Breast epithelium (tissue), 4 donors: ENCODE data around the gene MIGA2. TPM values are rescaled to one million over a fixed set of nuclear protein-coding genes. Genes with fewer than 3 reads are reported as not detected.

ENCODE experiments used
- DNase-seq, 2 donors: peaks; one replicate each; pipeline ENCODE4 v3.0.0-alpha.2; 2019; ENCODE audit warnings: low spot score in 2 of 2
- H3K27ac ChIP-seq, 2 donors: fragments of 200-600 bp; sonication (generic) in 1 of 2; one replicate each; pipeline ENCODE4 v1.5.1; 2016 to 2019; ENCODE audit warnings: mild to moderate bottlenecking in 1 of 2
- H3K27me3 ChIP-seq, 2 donors: fragments of 200-600 bp; sonication (generic) in 1 of 2; one replicate each; pipeline versions ENCODE4 v1.5.1 to v1.6.0; 2017 to 2019; ENCODE audit warnings: control low read depth in 1 of 2, mild to moderate bottlenecking in 1 of 2
- H3K36me3 ChIP-seq: fragments of 200-600 bp; one replicate; pipeline ENCODE4 v1.5.1; 2019
- H3K4me1 ChIP-seq, 2 donors: fragments of 200-600 bp; sonication (generic); one replicate each; pipeline ENCODE4 v1.5.1; 2016 to 2019; ENCODE audit warnings: control low read depth in 1 of 2
- H3K4me3 ChIP-seq, 3 donors: fragments of 200-600 bp; sonication (generic); 1 replicate in 2 of 3; 2 replicates in 1 of 3; pipeline ENCODE4 v1.5.1; 2016 to 2019; ENCODE audit warnings: mild to moderate bottlenecking in 3 of 3, moderate library complexity in 2 of 3
- H3K9me3 ChIP-seq, 2 donors: fragments of 200-600 bp; sonication (generic) in 1 of 2; one replicate each; pipeline ENCODE4 v1.5.1; 2016 to 2019; ENCODE audit warnings: control low read depth in 1 of 2
- POLR2A ChIP-seq: fragments of 450-650 bp; IDR thresholded peaks from one replicate; pipeline ENCODE4 v1.6.1; 2016; ENCODE audit warnings: antibody characterized with exemption, mild to moderate bottlenecking, moderate library complexity
- POLR2AphosphoS5 ChIP-seq, 3 donors: sonication (generic); formaldehyde crosslinking; IDR thresholded peaks; one replicate each; pipeline ENCODE4 v1.6.1; 2017; ENCODE audit warnings: antibody characterized with exemption in 3 of 3
- intact Hi-C: fragments of 100-400 bp; cut with DNase I; formaldehyde crosslinking; loops from one replicate; pipeline ENCODE4 v1.15.1; 2023; ENCODE audit warnings: low total_unique reads
- total RNA-seq, 3 donors: library from RNA; depleted of rRNA; stranded (reverse); fragments of >200 nt; gene quantifications; one replicate each; pipeline ENCODE4 v1.1.0, GENCODE V29; 2016
- TF ChIP-seq, protein P1 (sequence below), 3 donors: fragments of 450-650 bp; IDR thresholded peaks; one replicate each; pipeline ENCODE4 v1.5.1; 2016 to 2017; ENCODE audit warnings: antibody characterized with exemption in 3 of 3, mild to moderate bottlenecking in 3 of 3, moderate library complexity in 3 of 3

Gene MIGA2
- total RNA-seq, 3 donors from 2014 or later: 25.3 to 28.8 (median 27.9) TPM

DNA sequence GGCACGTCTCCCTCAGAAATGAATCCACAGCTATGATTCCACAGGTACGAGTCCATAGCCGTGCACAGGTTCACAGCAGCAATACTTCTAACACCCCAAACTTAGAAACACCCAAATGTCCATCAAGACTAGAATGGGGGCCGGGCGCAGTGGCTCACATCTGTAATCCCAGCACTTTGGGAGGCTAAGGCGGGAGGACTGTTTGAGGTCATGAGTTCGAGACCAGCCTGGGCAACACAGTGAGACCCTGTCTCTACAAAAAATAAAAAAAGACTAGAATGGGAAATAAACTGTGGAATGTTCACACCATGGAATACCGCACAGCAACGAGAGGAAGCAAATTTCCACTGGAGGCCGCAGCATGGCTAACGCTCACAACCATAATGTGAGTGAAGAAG is 40.2 kb downstream of the MIGA2 start:
- TF ChIP-seq POLR2A: no peak
- no peak for TF ChIP-seq POLR2AphosphoS5 (IDR thresholded peaks at IDR 0.05)
- intact Hi-C loops: no loop called here

DNA sequence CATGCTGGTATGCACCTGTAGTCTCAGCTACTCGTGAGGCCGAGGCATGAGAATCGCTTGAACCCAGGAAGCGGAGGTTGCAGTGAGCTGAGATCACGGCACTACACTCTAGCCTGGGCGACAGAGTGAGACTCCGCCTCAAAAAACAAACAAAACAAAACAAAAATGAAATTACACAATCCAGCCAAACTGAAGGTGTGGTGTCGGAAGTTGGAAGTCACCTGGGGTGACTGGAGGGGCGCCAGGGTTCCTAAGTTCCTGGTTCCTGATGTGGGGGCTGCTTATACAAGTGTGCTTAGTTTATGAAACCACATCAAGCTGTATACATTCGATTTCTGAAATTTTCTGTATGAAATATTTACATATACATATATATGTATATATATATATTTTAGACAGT is 40.8 kb downstream of the MIGA2 start:
- intact Hi-C loops: no loop called here
- no peaks in the 10 kb centered on the region for H3K27me3 ChIP-seq

More for the DNA sequence above, 40.2 kb downstream of the MIGA2 start:
- Histone ChIP-seq H3K4me3 (no peak overlapping the region), H3K36me3 (no peaks in the 10 kb centered on the region), H3K27ac (no peak overlapping the region), H3K4me1 (peaks cover 0 to 3% of the 10 kb centered on the region in 2 donors), H3K27me3 (no peaks in the 10 kb centered on the region), H3K9me3 (no peaks in the 10 kb centered on the region)
- no peak for DNase-seq

DNA sequence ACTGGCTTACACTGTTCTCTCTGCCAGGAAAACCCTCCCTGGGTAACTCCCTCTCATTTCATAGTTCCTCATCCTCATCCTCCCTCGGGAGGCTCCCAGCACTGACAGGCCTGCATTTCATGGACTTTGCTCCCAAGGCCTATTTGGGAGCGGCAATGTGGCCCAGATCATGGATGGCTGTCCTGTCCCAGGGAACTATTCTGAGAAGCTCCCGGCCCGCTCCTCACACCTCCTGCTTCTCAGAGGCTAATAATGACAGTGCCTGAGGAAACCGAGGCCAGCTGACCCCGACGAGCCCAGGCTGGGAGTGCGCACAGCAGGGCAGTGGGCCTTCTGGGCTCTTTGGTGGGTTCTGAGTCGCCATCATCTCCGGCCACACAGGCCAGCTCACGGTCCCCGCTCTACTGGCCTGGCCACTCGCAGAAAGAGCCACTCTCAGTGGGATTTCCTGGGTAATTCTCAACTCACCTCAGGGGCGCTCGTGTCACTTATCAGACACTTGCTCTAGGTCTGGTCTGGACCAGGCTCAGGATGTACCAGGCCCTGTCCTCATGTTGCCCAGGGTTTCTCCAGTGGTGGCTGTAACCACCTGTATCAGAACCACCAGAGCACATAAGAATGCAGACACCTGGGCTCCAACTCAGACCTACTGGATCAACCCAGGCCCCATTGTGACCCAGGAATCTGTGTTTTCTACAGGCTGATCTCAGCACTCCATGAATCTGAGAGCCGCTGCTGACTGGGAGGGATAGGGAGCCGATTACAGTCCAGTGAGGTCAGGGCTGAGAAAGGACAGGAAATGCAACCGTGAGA is 42.5 kb downstream of the MIGA2 start:
- TF ChIP-seq POLR2AphosphoS5 (IDR thresholded peaks at IDR 0.05) (no peak), POLR2A (no peak)
- TF ChIP-seq, protein P1, sequence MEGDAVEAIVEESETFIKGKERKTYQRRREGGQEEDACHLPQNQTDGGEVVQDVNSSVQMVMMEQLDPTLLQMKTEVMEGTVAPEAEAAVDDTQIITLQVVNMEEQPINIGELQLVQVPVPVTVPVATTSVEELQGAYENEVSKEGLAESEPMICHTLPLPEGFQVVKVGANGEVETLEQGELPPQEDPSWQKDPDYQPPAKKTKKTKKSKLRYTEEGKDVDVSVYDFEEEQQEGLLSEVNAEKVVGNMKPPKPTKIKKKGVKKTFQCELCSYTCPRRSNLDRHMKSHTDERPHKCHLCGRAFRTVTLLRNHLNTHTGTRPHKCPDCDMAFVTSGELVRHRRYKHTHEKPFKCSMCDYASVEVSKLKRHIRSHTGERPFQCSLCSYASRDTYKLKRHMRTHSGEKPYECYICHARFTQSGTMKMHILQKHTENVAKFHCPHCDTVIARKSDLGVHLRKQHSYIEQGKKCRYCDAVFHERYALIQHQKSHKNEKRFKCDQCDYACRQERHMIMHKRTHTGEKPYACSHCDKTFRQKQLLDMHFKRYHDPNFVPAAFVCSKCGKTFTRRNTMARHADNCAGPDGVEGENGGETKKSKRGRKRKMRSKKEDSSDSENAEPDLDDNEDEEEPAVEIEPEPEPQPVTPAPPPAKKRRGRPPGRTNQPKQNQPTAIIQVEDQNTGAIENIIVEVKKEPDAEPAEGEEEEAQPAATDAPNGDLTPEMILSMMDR (IDR thresholded peaks at IDR 0.05): no peak
- Histone ChIP-seq H3K4me3 (no peak overlapping the region), H3K27me3 (no peaks in the 10 kb centered on the region), H3K27ac (no peak overlapping the region), H3K4me1 (peaks cover 0 to 10% of the 10 kb centered on the region in 2 donors), H3K36me3 (no peaks in the 10 kb centered on the region), H3K9me3 (no peaks in the 10 kb centered on the region)
- intact Hi-C loops: no loop called here
- DNase-seq: no peak

More for the DNA sequence above, 40.8 kb downstream of the MIGA2 start:
- peaks cover 0 to 9% of the 10 kb centered on the region in 2 donors for H3K4me1 ChIP-seq
- H3K4me3 ChIP-seq: no peak overlapping the region
- H3K9me3 ChIP-seq: no peaks in the 10 kb centered on the region
- H3K27ac ChIP-seq: no peak overlapping the region
- H3K36me3 ChIP-seq: no peaks in the 10 kb centered on the region
- TF ChIP-seq, protein P1 (IDR thresholded peaks at IDR 0.05): no peak
- TF ChIP-seq POLR2A (no peak), POLR2AphosphoS5 (IDR thresholded peaks at IDR 0.05) (no peak)
- DNase-seq: no peak

DNA sequence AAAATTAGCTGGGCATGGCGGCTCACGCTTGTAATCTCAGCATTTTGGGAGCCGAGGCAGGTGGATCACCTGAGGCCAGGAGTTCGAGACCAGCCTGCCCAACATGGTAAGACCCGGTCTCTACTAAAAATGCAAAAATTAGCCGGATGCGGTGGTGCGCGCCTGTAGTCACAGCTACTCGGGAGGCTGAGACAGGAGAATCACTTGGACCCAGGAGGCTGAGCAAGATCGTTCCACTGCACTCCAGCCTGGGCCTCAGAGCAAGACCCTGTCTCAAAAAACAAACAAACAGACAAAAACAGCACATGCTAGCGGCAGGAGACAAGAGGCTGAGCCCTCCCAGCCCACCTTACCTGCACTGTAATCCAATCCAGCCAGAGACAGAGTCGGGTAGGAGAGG is 43.4 kb downstream of the MIGA2 start:
- TF ChIP-seq POLR2AphosphoS5 (IDR thresholded peaks at IDR 0.05) (no peak), POLR2A (no peak)
- TF ChIP-seq, protein P1 (IDR thresholded peaks at IDR 0.05): no peak
- no peaks in the 10 kb centered on the region for H3K27me3 ChIP-seq
- H3K36me3 ChIP-seq: no peaks in the 10 kb centered on the region
- intact Hi-C loops: loop anchor here (10.0 kb wide), 1 partner anchor 1505 kb away; no protein-coding TSS in a partner anchor
- DNase-seq: no peak
- peak overlapping the region in 2 of 3 donors; percentile 81 for H3K4me3 ChIP-seq
- H3K9me3 ChIP-seq: no peaks in the 10 kb centered on the region
- H3K27ac ChIP-seq: no peak overlapping the region
- peaks cover 0 to 10% of the 10 kb centered on the region in 2 donors for H3K4me1 ChIP-seq

DNA sequence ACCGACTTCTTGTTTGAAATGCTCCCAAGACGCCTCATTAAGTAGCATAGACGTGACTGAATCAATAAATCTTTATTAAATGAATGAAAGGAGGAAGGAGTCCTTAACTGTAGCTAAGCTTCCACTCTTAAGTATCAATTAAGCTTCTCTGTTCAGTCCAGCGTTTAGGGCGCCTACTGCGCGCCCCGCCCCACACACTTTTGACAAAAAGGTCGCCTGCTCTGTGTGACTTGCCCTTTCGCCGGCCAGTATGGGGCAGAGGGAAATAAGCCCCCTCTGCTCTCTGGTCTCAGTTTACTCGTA is 43.8 kb downstream of the MIGA2 start:
- intact Hi-C loops: loop anchor here (10.0 kb wide), 1 partner anchor 1505 kb away; no protein-coding TSS in a partner anchor
- peak overlapping the region; percentile 28 to 74 for H3K27ac ChIP-seq
- TF ChIP-seq, protein P1 (IDR thresholded peaks at IDR 0.05): no peak
- no peak for TF ChIP-seq POLR2AphosphoS5 (IDR thresholded peaks at IDR 0.05)
- TF ChIP-seq POLR2A: no peak

More for the DNA sequence above, 43.8 kb downstream of the MIGA2 start:
- H3K4me3 ChIP-seq: peak overlapping the region; percentile 77 to 81 (median 81)
- H3K4me1 ChIP-seq: peaks cover 0 to 10% of the 10 kb centered on the region in 2 donors
- DNase-seq: no peak
- H3K27me3 ChIP-seq: no peaks in the 10 kb centered on the region
- H3K9me3 ChIP-seq: no peaks in the 10 kb centered on the region
- no peaks in the 10 kb centered on the region for H3K36me3 ChIP-seq
